ENCODE measurements around the gene ATP2B3.

The ATP2B3 gene

GRCh38 chrX:153593811-153594500, 76.5 kb downstream of the ATP2B3 start:
- H3K36me3 ChIP-seq (ENCODE audit: insufficient read depth, low read length): peaks cover 11% of the 10 kb centered on the region; the same call in 1 of the 2 replicates

DNA sequence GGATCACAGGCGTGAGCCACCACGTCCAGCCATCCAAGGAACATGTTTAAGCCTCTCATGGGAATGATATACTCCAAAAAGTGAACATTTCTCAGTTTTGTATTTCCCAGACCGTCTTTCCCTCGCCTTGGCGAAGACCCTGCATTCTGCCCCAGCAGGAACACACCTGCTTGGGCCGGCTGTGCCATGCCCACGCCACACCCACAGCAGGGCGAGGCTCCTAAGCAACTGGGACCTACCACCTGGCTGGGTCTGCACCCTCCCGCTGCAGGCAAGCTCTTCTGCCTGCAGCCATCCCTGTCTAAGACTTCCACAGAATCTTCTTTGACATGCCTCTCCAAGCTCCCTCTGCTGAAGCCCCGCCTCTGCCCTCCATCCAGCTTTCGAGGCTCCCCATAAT, 77.9 kb downstream of the ATP2B3 start:
- Histone ChIP-seq H3K36me3 (ENCODE audit: insufficient read depth, low read length) (peaks cover 11% of the 10 kb centered on the region; the same call in 1 of the 2 replicates), H3K4me1 (ENCODE audit: insufficient read depth, low read length, poor library complexity, severe bottlenecking) (peaks cover 12% of the 10 kb centered on the region), H3K4me3 (ENCODE audit: low read length, poor library complexity, severe bottlenecking) (no peak overlapping the region), H4K20me1 (ENCODE audit: insufficient read depth, low read length, poor library complexity, severe bottlenecking) (peaks cover 20% of the 10 kb centered on the region), H3F3A (ENCODE audit: low read depth) (no peaks in the 10 kb centered on the region), H3K9me3 (ENCODE audit: insufficient read depth, low read depth, low read length) (no peaks in the 10 kb centered on the region), H3K9me2 (replicated peaks; ENCODE audit: low read depth, low read length) (no peaks in the 10 kb centered on the region), H3K4me2 (ENCODE audit: low read depth, low read length, poor library complexity, severe bottlenecking) (no peak overlapping the region), H3K27me3 (ENCODE audit: insufficient read depth, low read length, poor library complexity, severe bottlenecking) (no peaks in the 10 kb centered on the region), H3K9ac (ENCODE audit: low read depth, low read length, poor library complexity, severe bottlenecking) (no peak overlapping the region), H2AFZ (ENCODE audit: low read length) (no peak overlapping the region), H3K79me2 (ENCODE audit: insufficient read depth, low read length) (peaks cover 45% of the 10 kb centered on the region)
- TF ChIP-seq EZH2phosphoT487 (IDR thresholded peaks at IDR 0.05; ENCODE audit: borderline replicate concordance) (no peak), CTCF (conservative IDR thresholded peaks at IDR 0.05; ENCODE audit: low read length) (no peak)

More at GRCh38 chrX:153593811-153594500, 76.5 kb downstream of the ATP2B3 start:
- Histone ChIP-seq H3K27me3 (ENCODE audit: insufficient read depth, low read length, poor library complexity, severe bottlenecking) (no peaks in the 10 kb centered on the region), H3K9me3 (ENCODE audit: insufficient read depth, low read depth, low read length) (no peaks in the 10 kb centered on the region), H3K9ac (ENCODE audit: low read depth, low read length, poor library complexity, severe bottlenecking) (no peak overlapping the region), H3K4me3 (ENCODE audit: low read length, poor library complexity, severe bottlenecking) (no peak overlapping the region), H3K4me2 (ENCODE audit: low read depth, low read length, poor library complexity, severe bottlenecking) (no peak overlapping the region), H4K20me1 (ENCODE audit: insufficient read depth, low read length, poor library complexity, severe bottlenecking) (peaks cover 20% of the 10 kb centered on the region), H2AFZ (ENCODE audit: low read length) (no peak overlapping the region), H3K4me1 (ENCODE audit: insufficient read depth, low read length, poor library complexity, severe bottlenecking) (peaks cover 9% of the 10 kb centered on the region), H3K79me2 (ENCODE audit: insufficient read depth, low read length) (peaks cover 36% of the 10 kb centered on the region), H3F3A (ENCODE audit: low read depth) (no peaks in the 10 kb centered on the region), H3K9me2 (replicated peaks; ENCODE audit: low read depth, low read length) (no peaks in the 10 kb centered on the region)
- no peak for TF ChIP-seq CTCF (conservative IDR thresholded peaks at IDR 0.05; ENCODE audit: low read length)
- TF ChIP-seq EZH2phosphoT487 (IDR thresholded peaks at IDR 0.05; ENCODE audit: borderline replicate concordance): no peak

GRCh38 chrX:153595859-153596857, 78.7 kb downstream of the ATP2B3 start:
- peaks cover 45% of the 10 kb centered on the region for H3K79me2 ChIP-seq (ENCODE audit: insufficient read depth, low read length)

More at GRCh38 chrX:153595859-153596857, 78.7 kb downstream of the ATP2B3 start:
- Histone ChIP-seq H3F3A (ENCODE audit: low read depth) (no peaks in the 10 kb centered on the region), H3K27me3 (ENCODE audit: insufficient read depth, low read length, poor library complexity, severe bottlenecking) (no peaks in the 10 kb centered on the region), H3K4me2 (ENCODE audit: low read depth, low read length, poor library complexity, severe bottlenecking) (peak overlapping the region; percentile 77), H3K9me3 (ENCODE audit: insufficient read depth, low read depth, low read length) (no peaks in the 10 kb centered on the region), H3K9ac (ENCODE audit: low read depth, low read length, poor library complexity, severe bottlenecking) (no peak overlapping the region), H3K9me2 (replicated peaks; ENCODE audit: low read depth, low read length) (no peaks in the 10 kb centered on the region), H4K20me1 (ENCODE audit: insufficient read depth, low read length, poor library complexity, severe bottlenecking) (peaks cover 20% of the 10 kb centered on the region), H3K36me3 (ENCODE audit: insufficient read depth, low read length) (peaks cover 11% of the 10 kb centered on the region; the same call in 1 of the 2 replicates), H2AFZ (ENCODE audit: low read length) (no peak overlapping the region), H3K4me3 (ENCODE audit: low read length, poor library complexity, severe bottlenecking) (peak overlapping the region; percentile 80), H3K4me1 (ENCODE audit: insufficient read depth, low read length, poor library complexity, severe bottlenecking) (peaks cover 15% of the 10 kb centered on the region)
- TF ChIP-seq CTCF (conservative IDR thresholded peaks at IDR 0.05; ENCODE audit: low read length): no peak
- TF ChIP-seq EZH2phosphoT487 (IDR thresholded peaks at IDR 0.05; ENCODE audit: borderline replicate concordance): no peak
